Bronchial epithelial cell (primary cell): ENCODE data around the gene DGKI. TPM values are rescaled to one million over a fixed set of nuclear protein-coding genes. Genes with fewer than 3 reads are reported as not detected.

ENCODE experiments used
- DNase-seq: peaks from one replicate; pipeline ENCODE4 v3.0.0-alpha.2; 2010; ENCODE audit warnings: low read depth
- FAIRE-seq: peaks from 2 replicates; lab custom pipeline; 2011; peaks lifted over from hg19 to GRCh38; lab: Jason Lieb, UNC
- H3K27me3 ChIP-seq: 2 replicates; pipeline ENCODE4 v1.5.1; 2011; ENCODE audit warnings: low read length; ENCODE audit not compliant: control insufficient read depth, insufficient read depth
- H3K36me3 ChIP-seq: 2 replicates; pipeline ENCODE4 v1.5.1; 2011; ENCODE audit warnings: low read length; ENCODE audit not compliant: control insufficient read depth, insufficient read depth
- H3K4me3 ChIP-seq: 2 replicates; pipeline ENCODE4 v1.5.1; 2011; ENCODE audit warnings: mild to moderate bottlenecking, low read depth, low read length, control low read depth
- CTCF ChIP-seq: IDR thresholded peaks from 2 replicates; pipeline ENCODE4 v1.5.1; 2011; ENCODE audit warnings: mild to moderate bottlenecking, moderate library complexity, low read length, control low read depth, inconsistent platforms; ENCODE audit not compliant: insufficient read depth, severe bottlenecking
- total RNA-seq: library from RNA; depleted of rRNA; stranded (reverse); fragments of >200 nt; gene quantifications from 2 replicates; pipeline ENCODE4 v1.2.1, GENCODE V29; 2014

Gene DGKI
- total RNA-seq, 1 donor from 2014 or later, result under 0.01 TPM

- Histone ChIP-seq H3K36me3 (peaks cover 2% of the 10 kb centered on the region), H3K4me3 (no peak overlapping the region), H3K27me3 (no peaks in the 10 kb centered on the region)
- TF ChIP-seq CTCF, result no peak
- FAIRE-seq (no peak), DNase-seq (no peak)
These were observed 15.6 kb upstream of the DGKI start for GRCh38 chr7:137862358-137862757.

GRCh38 chr7:137860542-137860941 is 13.8 kb upstream of the DGKI start:
- FAIRE-seq (no peak), DNase-seq (no peak)
- Histone ChIP-seq H3K4me3 (no peak overlapping the region), H3K27me3 (no peaks in the 10 kb centered on the region), H3K36me3 (peaks cover 2% of the 10 kb centered on the region)
- no peak for TF ChIP-seq CTCF

- DNase-seq, result no peak
- no peak for TF ChIP-seq CTCF
- no peak for FAIRE-seq
- H3K36me3 ChIP-seq, result no peaks in the 10 kb centered on the region
- no peak overlapping the region for H3K4me3 ChIP-seq
- peaks cover 3% of the 10 kb centered on the region for H3K27me3 ChIP-seq
These were observed 6.3 kb upstream of the DGKI start for GRCh38 chr7:137853053-137853452.

- no peaks in the 10 kb centered on the region for H3K36me3 ChIP-seq
- FAIRE-seq, result no peak
These were observed 5.3 kb upstream of the DGKI start for GRCh38 chr7:137852108-137852507.

GRCh38 chr7:137850972-137851945 is 4.5 kb upstream of the DGKI start:
- Histone ChIP-seq H3K27me3 (peaks cover 17% of the 10 kb centered on the region), H3K36me3 (no peaks in the 10 kb centered on the region), H3K4me3 (no peak overlapping the region)
- DNase-seq (peak; percentile 69), FAIRE-seq (no peak)
- TF ChIP-seq CTCF, result no peak

More at GRCh38 chr7:137852108-137852507, 5.3 kb upstream of the DGKI start:
- no peak for TF ChIP-seq CTCF
- no peak for DNase-seq
- H3K4me3 ChIP-seq, result no peak overlapping the region
- H3K27me3 ChIP-seq, result peaks cover 12% of the 10 kb centered on the region

- Histone ChIP-seq H3K36me3 (no peaks in the 10 kb centered on the region), H3K27me3 (peaks cover 23% of the 10 kb centered on the region), H3K4me3 (no peak overlapping the region)
- no peak for FAIRE-seq
- no peak for DNase-seq
- no peak for TF ChIP-seq CTCF
These were observed 3.8 kb upstream of the DGKI start for GRCh38 chr7:137850571-137850970.
